ENCODE data around the gene UBXN2A.

GRCh38 chr2:24045511-24046508 is 105.5 kb downstream of the UBXN2A start:
- no peak for TF ChIP-seq CTCF (IDR thresholded peaks at IDR 0.05; ENCODE audit: insufficient read depth, low read length, poor library complexity, severe bottlenecking)
- TF ChIP-seq EZH2phosphoT487 (conservative IDR thresholded peaks at IDR 0.05; ENCODE audit: low read length), result no peak
